GM12878 (cell line): ENCODE data around the gene TMC2. TPM values are rescaled to one million over a fixed set of nuclear protein-coding genes. Genes with fewer than 3 reads are reported as not detected.
A peak's percentile ranks its signal among the peaks of the same experiment; 100 is the strongest.

Experiments
- ATAC-seq: fragments of 200-7000 bp; cut with Tn5 transposase; 3 replicates; pipeline ENCODE4 v1.9.1; 2020; ENCODE audit warnings: mild to moderate bottlenecking, moderate library complexity
- Bru-seq: library from RNA; stranded (reverse); fragments of 400-500 nt; gene quantifications from one replicate; lab custom pipeline; 2021; lab: Mats Ljungman, UMichigan
- BruChase-seq, 2 experiments: library from RNA; stranded (reverse); fragments of 400-500 nt; gene quantifications; one replicate each; lab custom pipeline; 2021; lab: Mats Ljungman, UMichigan
- BruUV-seq: library from RNA; stranded (reverse); fragments of 400-500 nt; replicated peaks from 2 replicates; lab custom pipeline; 2021; lab: Mats Ljungman, UMichigan
- CTCF ChIA-PET: fragments of 300-600 bp; sonication (Branson Sonifier 250); formaldehyde crosslinking; extraction: SDS; loops from one replicate; lab custom pipeline; 2021; ENCODE audit warnings: inconsistent platforms; lab: Yijun Ruan, JAX
- POLR2A ChIA-PET: fragments of 350-600 bp; formaldehyde crosslinking; extraction: SDS; loops from one replicate; lab custom pipeline; 2021; ENCODE audit warnings: inconsistent platforms; lab: Charles Lee
- RAD21 ChIA-PET: fragments of 300-600 bp; sonication (Branson Sonifier 250); formaldehyde crosslinking; loops from one replicate; lab custom pipeline; 2023; ENCODE audit warnings: antibody characterized with exemption; ENCODE audit not compliant: unreplicated experiment; lab: Charles Lee
- SMC1A ChIA-PET: fragments of 300-600 bp; sonication (Branson Sonifier 250); formaldehyde crosslinking; loops from one replicate; lab custom pipeline; 2023; ENCODE audit not compliant: unreplicated experiment, uncharacterized antibody; lab: Charles Lee
- DNase-seq: peaks from one replicate; pipeline ENCODE4 v3.0.0-alpha.2; 2011; ENCODE audit warnings: low read depth, low spot score
- FAIRE-seq: peaks from 3 replicates; lab custom pipeline; 2011; peaks lifted over from hg19 to GRCh38; lab: Jason Lieb, UNC
- H2AFZ ChIP-seq: 2 replicates; pipeline ENCODE4 v1.6.0; 2011; ENCODE audit warnings: low read depth, low read length, control low read depth; ENCODE audit not compliant: control insufficient read depth
- H3K27ac ChIP-seq: 2 replicates; pipeline ENCODE4 v1.5.1; 2011; ENCODE audit warnings: control low read depth; ENCODE audit not compliant: control insufficient read depth, insufficient read depth
- H3K27me3 ChIP-seq, 2 experiments: replicated peaks in 1 of 2; 2 replicates each; pipeline versions ENCODE4 v1.6.0 to v1.6.1; 2011; ENCODE audit warnings: low read length in 1 of 2; ENCODE audit not compliant: control insufficient read depth in 2 of 2, insufficient read depth in 2 of 2
- H3K36me3 ChIP-seq, 2 experiments: 2 replicates each; pipeline ENCODE4 v1.5.1; 2011; ENCODE audit warnings: low read length in 1 of 2; ENCODE audit not compliant: control insufficient read depth in 2 of 2, insufficient read depth in 2 of 2
- H3K4me1 ChIP-seq: 2 replicates; pipeline ENCODE4 v1.6.1; 2011; ENCODE audit warnings: mild to moderate bottlenecking, low read length, moderate library complexity, mixed read lengths; ENCODE audit not compliant: control insufficient read depth, insufficient read depth
- H3K4me2 ChIP-seq: 2 replicates; pipeline ENCODE4 v1.6.0; 2011; ENCODE audit warnings: control low read depth; ENCODE audit not compliant: control insufficient read depth, insufficient read depth
- H3K4me3 ChIP-seq: fragments of 200-600 bp; sonication (generic); 2 replicates; pipeline ENCODE4 v1.5.1; 2016
- H3K79me2 ChIP-seq: 2 replicates; pipeline ENCODE4 v1.6.0; 2011; ENCODE audit warnings: low read length; ENCODE audit not compliant: control insufficient read depth, insufficient read depth
- H3K9ac ChIP-seq: 2 replicates; pipeline ENCODE4 v1.8.0; 2011; ENCODE audit warnings: low read length, control low read depth, mixed read lengths; ENCODE audit not compliant: control insufficient read depth, insufficient read depth
- H3K9me3 ChIP-seq: replicated peaks from 3 replicates; pipeline ENCODE4 v1.5.1; 2011; ENCODE audit warnings: mild to moderate bottlenecking, low read length; ENCODE audit not compliant: control insufficient read depth, insufficient read depth
- H4K20me1 ChIP-seq: 2 replicates; pipeline ENCODE4 v1.6.0; 2011; ENCODE audit not compliant: control insufficient read depth, insufficient read depth
- ASH2L ChIP-seq: fragments of 300-600, 200-600 bp; sonication (generic); IDR thresholded peaks from 2 replicates; pipeline ENCODE4 v1.6.1; 2017; ENCODE audit warnings: low read depth, mild to moderate bottlenecking, borderline replicate concordance
- ATF7 ChIP-seq: fragments of 450-650 bp; IDR thresholded peaks from 2 replicates; pipeline ENCODE4 v1.6.1; 2016; ENCODE audit warnings: low read depth, mild to moderate bottlenecking
- BRCA1 ChIP-seq: IDR thresholded peaks from 2 replicates; pipeline ENCODE4 v1.6.1; 2011; ENCODE audit warnings: low read depth, low read length, improper control_type of control experiment
- CBX3 ChIP-seq: fragments of 200-600 bp; sonication (generic); IDR thresholded peaks from 2 replicates; pipeline ENCODE4 v1.6.1; 2016; ENCODE audit warnings: low read depth, borderline replicate concordance
- CBX5 ChIP-seq: sonication (generic); IDR thresholded peaks from 2 replicates; pipeline ENCODE4 v1.6.1; 2016; ENCODE audit warnings: low read depth, moderate library complexity, mild to moderate bottlenecking, inconsistent platforms
- CREM ChIP-seq: IDR thresholded peaks from 2 replicates; pipeline ENCODE4 v1.6.1; 2014; ENCODE audit warnings: antibody characterized with exemption, low read depth
- EGR1 ChIP-seq, 2 experiments: IDR thresholded peaks; 1 replicate in 1 of 2; 2 replicates in 1 of 2; pipeline ENCODE4 v1.6.1; 2011 to 2012; ENCODE audit warnings: low read depth in 2 of 2, low read length in 2 of 2, borderline replicate concordance in 1 of 2, mild to moderate bottlenecking in 1 of 2, moderate library complexity in 1 of 2
- NR2C2 ChIP-seq: IDR thresholded peaks from 2 replicates; pipeline ENCODE4 v1.6.1; 2011; ENCODE audit warnings: borderline replicate concordance, low read depth; ENCODE audit not compliant: control insufficient read depth, insufficient read length
- POLR2AphosphoS2 ChIP-seq: IDR thresholded peaks from 2 replicates; pipeline ENCODE4 v1.6.1; 2011; ENCODE audit warnings: low read depth, mild to moderate bottlenecking, low read length, improper control_type of control experiment, moderate library complexity
- POU2F2 ChIP-seq: IDR thresholded peaks from 3 replicates; pipeline ENCODE4 v1.6.1; 2011; ENCODE audit warnings: low read depth, mild to moderate bottlenecking, low read length, borderline replicate concordance
- SMC3 ChIP-seq: IDR thresholded peaks from 2 replicates; pipeline ENCODE4 v1.6.1; 2011; ENCODE audit warnings: low read length, improper control_type of control experiment, borderline replicate concordance
- SPI1 ChIP-seq: IDR thresholded peaks from 2 replicates; pipeline ENCODE4 v1.6.1; 2011; ENCODE audit warnings: low read depth, mild to moderate bottlenecking, low read length, moderate library complexity, borderline replicate concordance; ENCODE audit not compliant: insufficient read depth
- STAT1 ChIP-seq: fragments of 450-650 bp; conservative IDR thresholded peaks from 2 replicates; pipeline ENCODE4 v1.6.1; 2014; ENCODE audit warnings: antibody characterized with exemption, mild to moderate bottlenecking
- ZBTB33 ChIP-seq: fragments of 450-650 bp; IDR thresholded peaks from 2 replicates; pipeline ENCODE4 v1.6.1; 2017; ENCODE audit warnings: mild to moderate bottlenecking
- ZNF622 ChIP-seq: fragments of 450-650 bp; IDR thresholded peaks from 2 replicates; pipeline ENCODE4 v1.6.1; 2017; ENCODE audit warnings: mild to moderate bottlenecking, inconsistent platforms
- whole genome bisulfite sequencing: methylation state at CpG from one replicate; pipeline ENCODE4 v1.1.6; 2016; ENCODE audit warnings: low lambda C conversion rate; ENCODE audit not compliant: insufficient replicate concordance, insufficient coverage; ENCODE audit errors: missing lambda C conversion rate; 5-methylcytosine and 5-hydroxymethylcytosine counted together
- in situ Hi-C: fragments of 300-500 bp; cut with MboI; formaldehyde crosslinking; loops from 9 replicates; pipeline ENCODE4 v1.14.3; 2018; ENCODE audit warnings: mixed read lengths
- intact Hi-C: fragments of 100-400 bp; cut with micrococcal nuclease; formaldehyde crosslinking; loops from one replicate; pipeline ENCODE4 v1.14.2; 2022; ENCODE audit not compliant: unreplicated experiment
- long read RNA-seq, 2 experiments: library from polyadenylated mRNA; unstranded; transcript quantifications; one replicate each; pipeline ENCODE4 v2.0.0, GENCODE V29; 2019 to 2020
- polyA minus RNA-seq, 3 experiments: library from RNA; depleted of rRNA, polyadenylated mRNA; stranded (reverse); fragments of >200 nt; gene quantifications; 2 replicates each; pipeline ENCODE4 v1.2.3, GENCODE V29; 2011
- polyA plus RNA-seq, 11 experiments: library from polyadenylated mRNA; depleted of rRNA in 4 of 11; unstranded in 6 of 11; stranded (reverse) in 5 of 11; fragments of >200 nt; fragmentation: Nextera tagmentation in 4 of 11; fragmentation: Illumina TruSeq in 1 of 11; extraction: Ambion mirVana in 4 of 11; extraction: Trizol in 1 of 11; gene quantifications; 1 replicate in 1 of 11; 2 replicates in 10 of 11; pipeline versions ENCODE4 v1.2.1 to v1.2.3, GENCODE V29; 2011 to 2016; ENCODE audit warnings: inconsistent platforms in 2 of 11, missing spikeins in 2 of 11, low read depth in 1 of 11
- total RNA-seq, 4 experiments: library from RNA; depleted of rRNA in 3 of 4; stranded (reverse); fragments of >200 nt in 3 of 4; fragmentation: Illumina TruSeq in 1 of 4; extraction: Trizol in 1 of 4; gene quantifications; 2 replicates each; pipeline versions ENCODE4 v1.2.1 to v1.2.3, GENCODE V29; 2013 to 2021
- TF ChIP-seq, protein P1 (sequence below): fragments of 150-350 bp; IDR thresholded peaks from 2 replicates; pipeline ENCODE4 v1.6.1; 2014; ENCODE audit warnings: mild to moderate bottlenecking, low read depth, low read length

The TMC2 gene
- total RNA-seq (2013; cell fraction: nucleolus; rRNA removed): not detected in 2 replicates
- total RNA-seq (2014; rRNA removed) (not detected in 2 replicates), total RNA-seq (2014; rRNA removed; fragmentation: Illumina TruSeq; extraction: Trizol) (not detected in 2 replicates), total RNA-seq (2021) (not detected in 2 replicates), polyA plus RNA-seq (2011; rRNA removed) (not detected in 2 replicates), polyA plus RNA-seq (2014; fragmentation: Illumina TruSeq; extraction: Trizol) (not detected in 2 replicates), polyA plus RNA-seq (2014; fragmentation: Nextera tagmentation; extraction: Ambion mirVana) (under 1 TPM in 1 of 2 experiments, not detected in 1; 0.08 TPM), polyA plus RNA-seq (2014; rRNA removed) (not detected in 2 replicates), polyA plus RNA-seq (2016; fragmentation: Nextera tagmentation; extraction: Ambion mirVana) (not detected), polyA minus RNA-seq (2011; rRNA and poly(A)+ RNA removed) (not detected in 2 replicates), Bru-seq, nascent RNA (percentile 0 among the genes with signal in this experiment), BruChase-seq, experiment 1, labeled RNA remaining after a 6-hour chase (percentile 1 among the genes with signal in this experiment), BruChase-seq, experiment 2, labeled RNA remaining after a 2-hour chase (percentile 1 among the genes with signal in this experiment)
- polyA plus RNA-seq (2011; ENCODE audit: low read depth): not detected
- not detected in 2 replicates for polyA plus RNA-seq (2011; cell fraction: cytosol; rRNA removed)
- not detected in 2 replicates for polyA plus RNA-seq (2011; cell fraction: nucleus; rRNA removed)
- 0.03 TPM in 1 of 2 replicates, not detected in the other for polyA plus RNA-seq (2012)
- polyA minus RNA-seq (2011; cell fraction: cytosol; rRNA and poly(A)+ RNA removed): not detected in 2 replicates
- polyA minus RNA-seq (2011; cell fraction: nucleus; rRNA and poly(A)+ RNA removed): not detected in 2 replicates
- long read RNA-seq, experiment 1: 0 reads
- long read RNA-seq, experiment 2: 0 reads

DNA sequence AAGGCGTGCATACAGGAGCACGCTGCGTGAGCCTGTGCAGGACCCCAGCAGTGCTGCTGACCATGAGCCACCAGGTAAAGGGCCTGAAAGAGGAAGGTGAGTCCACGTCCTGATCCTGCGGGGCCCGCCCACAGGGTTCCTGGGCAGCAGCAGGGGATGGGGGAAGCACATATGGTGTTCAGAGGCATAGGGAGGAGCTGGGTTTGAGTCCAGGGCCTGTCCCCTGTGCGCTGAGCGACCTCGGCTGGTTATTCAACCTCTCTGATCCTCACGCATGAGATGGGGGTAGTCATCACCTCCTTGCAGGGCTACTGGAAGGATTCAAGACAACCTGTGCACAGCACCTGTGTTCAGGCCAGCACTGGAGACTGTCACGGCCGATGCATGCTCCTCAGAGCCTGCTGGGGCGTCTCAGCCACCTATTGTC is at the start of gene TMC2:
TSS of gene TMC2 (plus strand) at position 14 of the 427 bp plus-strand sequence. CDS start at position 63, 49 bp downstream.
- intact Hi-C loops: no loop called here
- TF ChIP-seq ZNF622 (no peak), CBX3 (no peak), SPI1 (no peak), ZBTB33 (no peak), BRCA1 (no peak), CBX5 (no peak), SMC3 (no peak), POU2F2 (no peak), CREM (no peak), POLR2AphosphoS2 (no peak), ASH2L (no peak), NR2C2 (no peak), STAT1 (no peak), ATF7 (no peak), EGR1 (IDR thresholded peaks at IDR 0.05; ENCODE audit: borderline replicate concordance in 1 of 2, low read depth in 2 of 2, low read length in 2 of 2) (no peak)
- TF ChIP-seq, protein P1, sequence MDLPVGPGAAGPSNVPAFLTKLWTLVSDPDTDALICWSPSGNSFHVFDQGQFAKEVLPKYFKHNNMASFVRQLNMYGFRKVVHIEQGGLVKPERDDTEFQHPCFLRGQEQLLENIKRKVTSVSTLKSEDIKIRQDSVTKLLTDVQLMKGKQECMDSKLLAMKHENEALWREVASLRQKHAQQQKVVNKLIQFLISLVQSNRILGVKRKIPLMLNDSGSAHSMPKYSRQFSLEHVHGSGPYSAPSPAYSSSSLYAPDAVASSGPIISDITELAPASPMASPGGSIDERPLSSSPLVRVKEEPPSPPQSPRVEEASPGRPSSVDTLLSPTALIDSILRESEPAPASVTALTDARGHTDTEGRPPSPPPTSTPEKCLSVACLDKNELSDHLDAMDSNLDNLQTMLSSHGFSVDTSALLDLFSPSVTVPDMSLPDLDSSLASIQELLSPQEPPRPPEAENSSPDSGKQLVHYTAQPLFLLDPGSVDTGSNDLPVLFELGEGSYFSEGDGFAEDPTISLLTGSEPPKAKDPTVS: no peak

More for the DNA sequence above, at the start of gene TMC2:
- WGBS: 40% methylated on average over 13 of the region's 13 CpGs
- ChIA-PET SMC1A (no interaction called here), RAD21 (no interaction called here), POLR2A (no interaction called here), CTCF (no interaction called here)
- Histone ChIP-seq H4K20me1 (no peaks in the 10 kb centered on the region), H3K9ac (no peak within 1 kb of the TSS), H3K79me2 (no peaks in the 10 kb centered on the region), H2AFZ (no peak within 1 kb of the TSS), H3K4me3 (no peak within 1 kb of the TSS), H3K27me3 (peaks cover 0 to 3% of the 10 kb centered on the region in 2 experiments; a peak in 2 of 4 replicates), H3K36me3 (no peaks in the 10 kb centered on the region), H3K27ac (no peak within 1 kb of the TSS), H3K4me2 (no peak within 1 kb of the TSS), H3K4me1 (no peaks in the 10 kb centered on the region), H3K9me3 (no peaks in the 10 kb centered on the region)
- BruUV-seq: no TSS peak
- in situ Hi-C loops: no loop called here
- no peak for DNase-seq
- FAIRE-seq: no peak
- no peak for ATAC-seq
